Measurements from ENCODE around the gene KLF13.

KLF13 gene

GRCh38 chr15:31396881-31397560, 70.4 kb downstream of the KLF13 start:
- Histone ChIP-seq H3K36me3 (ENCODE audit: control insufficient read depth in 5 of 5, insufficient read depth in 5 of 5, low read length in 5 of 5) (no peaks in the 10 kb centered on the region), H3K27ac (ENCODE audit: low read depth, low read length) (peak overlapping the region; percentile 67), H3K9ac (ENCODE audit: low read length in 5 of 5) (peak overlapping the region in 3 of 5 donors; percentile 40 to 66 (median 42)), H3K27me3 (ENCODE audit: control insufficient read depth in 5 of 5, insufficient read depth in 4 of 5, low read length in 5 of 5) (no peaks in the 10 kb centered on the region), H3K4me1 (ENCODE audit: control insufficient read depth in 5 of 5, insufficient read depth in 5 of 5, low read length in 5 of 5) (peaks cover 0 to 32% (median 30%) of the 10 kb centered on the region in 5 donors), H3K9me3 (ENCODE audit: control insufficient read depth in 5 of 5, low read length in 5 of 5) (no peaks in the 10 kb centered on the region), H3K4me3 (ENCODE audit: low read depth in 1 of 5, low read length in 5 of 5) (peak overlapping the region in 4 of 5 donors; percentile 26 to 48 (median 42))

- H3K4me1 ChIP-seq (ENCODE audit: control insufficient read depth in 5 of 5, insufficient read depth in 5 of 5, low read length in 5 of 5) = peaks cover 0 to 34% (median 32%) of the 10 kb centered on the region in 5 donors
- no peaks in the 10 kb centered on the region for H3K36me3 ChIP-seq (ENCODE audit: control insufficient read depth in 5 of 5, insufficient read depth in 5 of 5, low read length in 5 of 5)
- peak overlapping the region; percentile 67 for H3K27ac ChIP-seq (ENCODE audit: low read depth, low read length)
- no peaks in the 10 kb centered on the region for H3K27me3 ChIP-seq (ENCODE audit: control insufficient read depth in 5 of 5, insufficient read depth in 4 of 5, low read length in 5 of 5)
- H3K9me3 ChIP-seq (ENCODE audit: control insufficient read depth in 5 of 5, low read length in 5 of 5) = no peaks in the 10 kb centered on the region
- H3K4me3 ChIP-seq (ENCODE audit: low read depth in 1 of 5, low read length in 5 of 5) = no peak overlapping the region
- H3K9ac ChIP-seq (ENCODE audit: low read length in 5 of 5) = peak overlapping the region in 3 of 5 donors; percentile 7 to 42 (median 11)
Measured at GRCh38 chr15:31397851-31398661, 71.4 kb downstream of the KLF13 start.

GRCh38 chr15:31398677-31399301, 72.2 kb downstream of the KLF13 start:
- Histone ChIP-seq H3K36me3 (ENCODE audit: control insufficient read depth in 5 of 5, insufficient read depth in 5 of 5, low read length in 5 of 5) (no peaks in the 10 kb centered on the region), H3K4me3 (ENCODE audit: low read depth in 1 of 5, low read length in 5 of 5) (no peak overlapping the region), H3K27ac (ENCODE audit: low read depth, low read length) (no peak overlapping the region), H3K9me3 (ENCODE audit: control insufficient read depth in 5 of 5, low read length in 5 of 5) (peaks cover 0 to 2% (median 0%) of the 10 kb centered on the region in 5 donors), H3K9ac (ENCODE audit: low read length in 5 of 5) (no peak overlapping the region), H3K4me1 (ENCODE audit: control insufficient read depth in 5 of 5, insufficient read depth in 5 of 5, low read length in 5 of 5) (peaks cover 0 to 36% (median 31%) of the 10 kb centered on the region in 5 donors), H3K27me3 (ENCODE audit: control insufficient read depth in 5 of 5, insufficient read depth in 4 of 5, low read length in 5 of 5) (no peaks in the 10 kb centered on the region)

- Histone ChIP-seq H3K27me3 (ENCODE audit: control insufficient read depth in 5 of 5, insufficient read depth in 4 of 5, low read length in 5 of 5) (no peaks in the 10 kb centered on the region), H3K36me3 (ENCODE audit: control insufficient read depth in 5 of 5, insufficient read depth in 5 of 5, low read length in 5 of 5) (no peaks in the 10 kb centered on the region), H3K27ac (ENCODE audit: low read depth, low read length) (no peak overlapping the region), H3K4me1 (ENCODE audit: control insufficient read depth in 5 of 5, insufficient read depth in 5 of 5, low read length in 5 of 5) (peaks cover 0 to 36% (median 31%) of the 10 kb centered on the region in 5 donors), H3K9ac (ENCODE audit: low read length in 5 of 5) (no peak overlapping the region), H3K9me3 (ENCODE audit: control insufficient read depth in 5 of 5, low read length in 5 of 5) (peaks cover 0 to 2% (median 0%) of the 10 kb centered on the region in 5 donors), H3K4me3 (ENCODE audit: low read depth in 1 of 5, low read length in 5 of 5) (no peak overlapping the region)
Measured at GRCh38 chr15:31399544-31400171, 73.0 kb downstream of the KLF13 start.

GRCh38 chr15:31400222-31400927, 73.7 kb downstream of the KLF13 start:
- H3K9ac ChIP-seq (ENCODE audit: low read length in 5 of 5) = no peak overlapping the region
- no peaks in the 10 kb centered on the region for H3K27me3 ChIP-seq (ENCODE audit: control insufficient read depth in 5 of 5, insufficient read depth in 4 of 5, low read length in 5 of 5)
- H3K36me3 ChIP-seq (ENCODE audit: control insufficient read depth in 5 of 5, insufficient read depth in 5 of 5, low read length in 5 of 5) = no peaks in the 10 kb centered on the region
- peaks cover 0 to 2% (median 0%) of the 10 kb centered on the region in 5 donors for H3K9me3 ChIP-seq (ENCODE audit: control insufficient read depth in 5 of 5, low read length in 5 of 5)
- no peak overlapping the region for H3K27ac ChIP-seq (ENCODE audit: low read depth, low read length)
- no peak overlapping the region for H3K4me3 ChIP-seq (ENCODE audit: low read depth in 1 of 5, low read length in 5 of 5)
- H3K4me1 ChIP-seq (ENCODE audit: control insufficient read depth in 5 of 5, insufficient read depth in 5 of 5, low read length in 5 of 5) = peaks cover 0 to 36% (median 31%) of the 10 kb centered on the region in 5 donors

GRCh38 chr15:31401282-31401681, 74.6 kb downstream of the KLF13 start:
- H3K4me3 ChIP-seq (ENCODE audit: low read depth in 1 of 5, low read length in 5 of 5) = no peak overlapping the region
- no peaks in the 10 kb centered on the region for H3K27me3 ChIP-seq (ENCODE audit: control insufficient read depth in 5 of 5, insufficient read depth in 4 of 5, low read length in 5 of 5)
- peaks cover 0 to 36% (median 31%) of the 10 kb centered on the region in 5 donors for H3K4me1 ChIP-seq (ENCODE audit: control insufficient read depth in 5 of 5, insufficient read depth in 5 of 5, low read length in 5 of 5)
- no peaks in the 10 kb centered on the region for H3K36me3 ChIP-seq (ENCODE audit: control insufficient read depth in 5 of 5, insufficient read depth in 5 of 5, low read length in 5 of 5)
- peaks cover 0 to 2% (median 0%) of the 10 kb centered on the region in 5 donors for H3K9me3 ChIP-seq (ENCODE audit: control insufficient read depth in 5 of 5, low read length in 5 of 5)
- H3K27ac ChIP-seq (ENCODE audit: low read depth, low read length) = no peak overlapping the region
- H3K9ac ChIP-seq (ENCODE audit: low read length in 5 of 5) = no peak overlapping the region

GRCh38 chr15:31402003-31402402, 75.4 kb downstream of the KLF13 start:
- Histone ChIP-seq H3K27me3 (ENCODE audit: control insufficient read depth in 5 of 5, insufficient read depth in 4 of 5, low read length in 5 of 5) (no peaks in the 10 kb centered on the region), H3K9ac (ENCODE audit: low read length in 5 of 5) (no peak overlapping the region), H3K9me3 (ENCODE audit: control insufficient read depth in 5 of 5, low read length in 5 of 5) (peaks cover 0 to 2% (median 0%) of the 10 kb centered on the region in 5 donors), H3K4me1 (ENCODE audit: control insufficient read depth in 5 of 5, insufficient read depth in 5 of 5, low read length in 5 of 5) (peaks cover 0 to 30% (median 27%) of the 10 kb centered on the region in 5 donors), H3K27ac (ENCODE audit: low read depth, low read length) (no peak overlapping the region), H3K4me3 (ENCODE audit: low read depth in 1 of 5, low read length in 5 of 5) (peak overlapping the region in 1 of 5 donors; percentile 9), H3K36me3 (ENCODE audit: control insufficient read depth in 5 of 5, insufficient read depth in 5 of 5, low read length in 5 of 5) (no peaks in the 10 kb centered on the region)

- H3K9ac ChIP-seq (ENCODE audit: low read length in 5 of 5) = no peak overlapping the region
- H3K27ac ChIP-seq (ENCODE audit: low read depth, low read length) = peak overlapping the region; percentile 14
- peak overlapping the region in 2 of 5 donors; percentile 9 for H3K4me3 ChIP-seq (ENCODE audit: low read depth in 1 of 5, low read length in 5 of 5)
- peaks cover 0 to 2% (median 0%) of the 10 kb centered on the region in 5 donors for H3K9me3 ChIP-seq (ENCODE audit: control insufficient read depth in 5 of 5, low read length in 5 of 5)
- no peaks in the 10 kb centered on the region for H3K27me3 ChIP-seq (ENCODE audit: control insufficient read depth in 5 of 5, insufficient read depth in 4 of 5, low read length in 5 of 5)
- no peaks in the 10 kb centered on the region for H3K36me3 ChIP-seq (ENCODE audit: control insufficient read depth in 5 of 5, insufficient read depth in 5 of 5, low read length in 5 of 5)
- peaks cover 0 to 27% (median 23%) of the 10 kb centered on the region in 5 donors for H3K4me1 ChIP-seq (ENCODE audit: control insufficient read depth in 5 of 5, insufficient read depth in 5 of 5, low read length in 5 of 5)
Measured at GRCh38 chr15:31402511-31403056, 75.9 kb downstream of the KLF13 start.

GRCh38 chr15:31403096-31403495, 76.5 kb downstream of the KLF13 start:
- Histone ChIP-seq H3K27me3 (ENCODE audit: control insufficient read depth in 5 of 5, insufficient read depth in 4 of 5, low read length in 5 of 5) (no peaks in the 10 kb centered on the region), H3K4me1 (ENCODE audit: control insufficient read depth in 5 of 5, insufficient read depth in 5 of 5, low read length in 5 of 5) (peaks cover 0 to 22% (median 18%) of the 10 kb centered on the region in 5 donors), H3K9me3 (ENCODE audit: control insufficient read depth in 5 of 5, low read length in 5 of 5) (peaks cover 0 to 2% (median 0%) of the 10 kb centered on the region in 5 donors), H3K4me3 (ENCODE audit: low read depth in 1 of 5, low read length in 5 of 5) (no peak overlapping the region), H3K27ac (ENCODE audit: low read depth, low read length) (peak overlapping the region; percentile 14), H3K9ac (ENCODE audit: low read length in 5 of 5) (no peak overlapping the region), H3K36me3 (ENCODE audit: control insufficient read depth in 5 of 5, insufficient read depth in 5 of 5, low read length in 5 of 5) (no peaks in the 10 kb centered on the region)

Measured in subcutaneous abdominal adipose tissue (tissue), 5 donors.